Neural progenitor cell (in vitro differentiated cells): ENCODE data around the gene FMR1NB.

Experiments used
- CTCF ChIP-seq: fragments of 200-600 bp; sonication (generic); IDR thresholded peaks from 2 replicates; pipeline ENCODE4 v1.5.1; 2017; ENCODE audit warnings: antibody characterized with exemption, mild to moderate bottlenecking
- EZH2 ChIP-seq: fragments of 200-600 bp; sonication (generic); IDR thresholded peaks from 2 replicates; pipeline ENCODE4 v1.6.1; 2017; ENCODE audit warnings: antibody characterized with exemption, mild to moderate bottlenecking, moderate library complexity
- EZH2phosphoT487 ChIP-seq: fragments of 200-600 bp; sonication (generic); IDR thresholded peaks from 2 replicates; pipeline ENCODE4 v1.6.1; 2017; ENCODE audit warnings: antibody characterized with exemption

GRCh38 chrX:147962476-147962875 is 18.7 kb upstream of the FMR1NB start:
- TF ChIP-seq CTCF (no peak), EZH2phosphoT487 (no peak), EZH2 (no peak)
